ENCODE results near the gene SERGEF.

The SERGEF gene

DNA sequence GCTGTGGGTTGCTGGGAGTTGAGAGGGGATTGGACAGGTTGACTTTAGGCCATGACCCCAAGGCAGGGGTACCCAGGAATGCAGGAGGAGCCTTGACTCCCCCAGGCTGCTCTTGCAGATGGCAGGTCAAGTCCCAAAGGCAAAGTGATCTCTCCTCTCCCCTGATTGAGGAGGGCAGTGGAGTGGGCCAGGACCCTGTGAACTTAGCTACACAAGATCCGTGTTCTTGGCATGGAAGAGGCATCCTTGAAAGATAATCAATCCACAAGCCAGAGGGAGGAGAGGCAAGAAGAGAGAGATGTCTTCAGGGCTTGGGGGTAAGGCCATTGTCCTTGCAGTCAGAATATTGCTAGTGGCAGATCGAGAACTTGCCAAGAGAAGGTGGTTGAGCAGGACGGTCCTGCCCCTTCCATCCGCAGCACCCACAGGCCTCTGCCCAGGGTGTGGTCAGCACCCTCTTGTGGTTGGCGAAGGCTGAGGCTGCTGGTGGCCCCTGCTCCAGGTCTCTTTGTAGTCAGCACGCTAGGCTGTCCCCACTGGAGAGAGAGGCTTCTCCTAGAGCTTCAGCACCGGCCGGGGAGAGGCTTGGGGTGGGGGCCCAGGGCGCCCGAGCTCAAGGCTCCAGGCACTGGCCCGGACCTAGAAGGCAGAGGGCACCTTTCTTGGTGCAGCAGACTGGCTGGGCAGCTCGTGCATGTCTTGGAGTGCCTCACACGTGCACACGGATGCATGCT lies 232.8 kb downstream of the SERGEF start:
- H3K27ac ChIP-seq = no peak overlapping the region
- TF ChIP-seq, protein P1, sequence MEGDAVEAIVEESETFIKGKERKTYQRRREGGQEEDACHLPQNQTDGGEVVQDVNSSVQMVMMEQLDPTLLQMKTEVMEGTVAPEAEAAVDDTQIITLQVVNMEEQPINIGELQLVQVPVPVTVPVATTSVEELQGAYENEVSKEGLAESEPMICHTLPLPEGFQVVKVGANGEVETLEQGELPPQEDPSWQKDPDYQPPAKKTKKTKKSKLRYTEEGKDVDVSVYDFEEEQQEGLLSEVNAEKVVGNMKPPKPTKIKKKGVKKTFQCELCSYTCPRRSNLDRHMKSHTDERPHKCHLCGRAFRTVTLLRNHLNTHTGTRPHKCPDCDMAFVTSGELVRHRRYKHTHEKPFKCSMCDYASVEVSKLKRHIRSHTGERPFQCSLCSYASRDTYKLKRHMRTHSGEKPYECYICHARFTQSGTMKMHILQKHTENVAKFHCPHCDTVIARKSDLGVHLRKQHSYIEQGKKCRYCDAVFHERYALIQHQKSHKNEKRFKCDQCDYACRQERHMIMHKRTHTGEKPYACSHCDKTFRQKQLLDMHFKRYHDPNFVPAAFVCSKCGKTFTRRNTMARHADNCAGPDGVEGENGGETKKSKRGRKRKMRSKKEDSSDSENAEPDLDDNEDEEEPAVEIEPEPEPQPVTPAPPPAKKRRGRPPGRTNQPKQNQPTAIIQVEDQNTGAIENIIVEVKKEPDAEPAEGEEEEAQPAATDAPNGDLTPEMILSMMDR (conservative IDR thresholded peaks at IDR 0.05) = no peak; the same call in 1 of the 2 replicates
- no peak for TF ChIP-seq ZFX (IDR thresholded peaks at IDR 0.05)

DNA sequence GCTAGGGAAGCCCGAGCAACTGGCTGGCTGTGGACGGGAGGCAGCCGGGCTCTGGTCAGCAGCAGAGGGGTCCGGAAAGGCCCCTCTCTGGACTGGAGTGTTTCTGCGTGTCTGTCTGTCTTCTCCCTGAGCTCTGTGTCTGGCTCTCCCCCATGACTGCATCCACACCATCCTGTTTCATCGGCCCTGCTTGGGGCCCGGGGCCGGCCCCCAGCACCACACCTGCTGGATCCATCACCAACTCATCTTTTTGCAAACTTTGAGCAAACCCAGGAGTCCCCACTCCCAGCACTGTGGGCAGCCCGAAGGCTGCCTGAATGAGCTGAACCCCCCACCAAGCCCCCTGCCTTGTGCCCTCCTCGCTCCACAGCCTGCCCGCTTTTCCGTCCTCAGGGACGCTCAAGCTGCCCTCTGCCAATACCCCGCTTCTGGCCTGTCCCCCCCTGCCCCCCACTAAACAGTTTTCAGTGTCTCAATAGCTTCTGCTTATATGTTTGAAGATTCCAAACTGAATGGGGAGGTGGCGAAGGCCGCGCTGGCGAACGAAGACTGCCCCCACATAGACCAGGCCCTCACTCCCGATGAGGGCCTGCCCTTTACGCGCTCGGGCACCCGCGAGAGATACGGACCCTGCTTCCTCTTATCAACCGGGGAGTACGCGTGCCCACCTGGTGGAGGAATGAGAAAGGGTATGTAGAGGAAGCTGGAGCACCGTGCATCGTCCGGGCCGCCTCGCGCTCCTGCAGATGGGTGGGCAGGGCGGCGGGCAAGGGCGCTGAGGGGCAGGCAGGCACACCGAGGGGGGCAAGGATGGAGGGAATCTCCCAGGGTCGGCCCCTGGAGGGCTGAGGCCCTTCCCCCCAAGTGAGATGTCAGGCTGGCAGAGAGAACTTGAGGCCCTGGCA lies 233.6 kb downstream of the SERGEF start:
- H3K27ac ChIP-seq = no peak overlapping the region
- TF ChIP-seq, protein P1 (conservative IDR thresholded peaks at IDR 0.05) = no peak
- no peak for TF ChIP-seq ZFX (IDR thresholded peaks at IDR 0.05)

DNA sequence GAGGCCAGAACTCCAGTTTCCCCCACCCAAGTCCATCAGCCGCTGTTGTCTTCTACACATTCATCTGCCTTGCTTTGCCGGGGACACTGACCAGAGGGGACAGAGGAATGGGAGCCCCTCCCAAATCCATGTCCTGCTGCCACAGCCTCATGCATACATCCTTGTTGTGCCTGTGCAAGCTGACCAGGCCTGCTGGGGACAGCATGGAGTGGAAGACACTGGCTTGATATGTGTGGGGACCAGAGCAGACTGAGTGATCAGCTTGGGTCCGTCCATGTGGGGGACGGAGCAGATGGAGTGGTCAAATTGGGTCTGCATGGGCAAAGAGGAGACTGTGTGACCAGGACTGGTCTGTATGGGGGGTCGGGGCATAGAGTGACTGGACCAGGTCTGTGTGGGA lies 234.5 kb downstream of the SERGEF start:
- TF ChIP-seq, protein P1 (conservative IDR thresholded peaks at IDR 0.05) = no peak
- no peak for TF ChIP-seq ZFX (IDR thresholded peaks at IDR 0.05)
- no peak overlapping the region for H3K27ac ChIP-seq

DNA sequence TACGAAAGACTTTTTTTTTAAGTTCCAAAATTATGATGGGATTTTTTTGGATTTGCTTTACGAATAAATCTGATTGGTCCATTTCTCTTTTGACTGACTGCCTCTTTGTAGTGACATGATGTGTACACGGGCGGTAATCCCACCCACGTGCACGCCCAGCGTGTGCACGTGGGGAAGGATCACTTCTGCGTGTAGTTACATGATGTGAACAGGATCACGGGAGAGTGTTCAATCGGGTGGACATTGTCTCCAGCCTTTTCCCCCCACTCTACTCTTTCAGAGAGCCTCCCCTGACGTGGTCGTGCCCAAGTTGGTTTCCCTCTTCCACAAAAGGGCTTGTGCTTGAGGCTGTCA lies 235.1 kb downstream of the SERGEF start:
- no peak for TF ChIP-seq ZFX (IDR thresholded peaks at IDR 0.05)
- TF ChIP-seq, protein P1 (conservative IDR thresholded peaks at IDR 0.05) = no peak
- H3K27ac ChIP-seq = no peak overlapping the region

DNA sequence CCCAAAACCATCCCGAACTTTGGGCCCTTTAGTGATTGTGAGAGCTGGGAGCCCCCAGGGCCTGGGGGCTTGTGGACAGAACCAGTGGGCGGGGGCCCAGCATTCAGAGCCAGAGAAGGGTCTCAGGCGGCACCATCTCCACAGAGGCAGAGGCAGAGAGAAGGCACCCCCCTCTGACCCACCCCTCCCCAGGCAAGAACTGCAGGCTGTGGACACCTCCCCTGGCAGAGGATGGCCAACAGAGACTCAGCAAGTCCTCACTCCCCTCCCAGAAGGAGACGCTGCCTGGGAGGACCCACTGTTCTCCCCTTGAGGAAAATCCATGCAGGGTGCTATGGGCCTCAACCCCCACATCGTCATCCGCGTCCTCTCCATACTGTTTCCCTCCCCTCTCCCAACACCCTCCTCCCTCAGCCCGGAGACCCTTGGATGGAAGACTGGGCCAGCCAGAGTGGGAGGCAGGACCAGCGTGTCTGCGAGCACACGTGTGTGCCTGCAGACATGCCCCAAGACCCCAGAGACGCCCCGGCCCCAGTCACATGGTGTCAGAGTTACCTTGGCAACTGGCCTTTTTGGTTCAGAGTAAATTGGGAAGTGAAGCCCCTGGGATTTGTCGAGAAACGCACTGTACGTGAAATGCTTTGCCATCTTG lies 235.6 kb downstream of the SERGEF start:
- H3K27ac ChIP-seq = no peak overlapping the region
- TF ChIP-seq, protein P1 (conservative IDR thresholded peaks at IDR 0.05) = no peak
- no peak for TF ChIP-seq ZFX (IDR thresholded peaks at IDR 0.05)

DNA sequence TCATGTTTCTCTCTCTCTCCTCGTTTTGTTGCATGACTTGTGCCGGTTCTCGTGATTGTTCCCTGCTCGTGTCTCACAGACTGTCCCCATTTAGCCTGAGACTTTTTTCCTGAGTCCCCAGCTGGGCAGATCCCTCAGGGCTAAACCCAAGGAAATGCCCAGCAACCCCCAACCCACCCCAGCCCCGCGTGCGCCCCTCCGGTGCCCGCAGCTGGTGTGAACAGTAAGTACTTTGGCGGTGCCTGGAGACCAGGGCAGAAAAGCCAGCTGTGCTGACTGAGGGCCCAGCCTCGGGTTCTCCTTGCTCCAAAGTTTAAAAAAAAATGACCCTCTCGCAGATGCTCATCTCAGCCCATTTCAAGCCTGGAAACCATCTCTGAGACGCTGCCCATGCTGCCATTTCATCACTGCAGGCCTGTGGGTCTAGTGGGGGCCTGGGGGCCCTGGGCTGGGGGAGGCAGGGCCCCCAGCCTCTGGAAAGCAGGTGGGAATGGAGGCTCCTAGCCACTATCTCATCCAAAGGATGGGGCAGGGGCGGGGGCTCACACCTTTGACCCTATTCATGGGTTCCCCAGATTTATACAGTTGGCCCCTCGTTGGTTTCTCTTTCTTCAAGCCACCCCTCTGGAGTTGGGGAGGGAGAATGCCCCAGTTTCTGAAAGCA lies 236.5 kb downstream of the SERGEF start:
- no peak overlapping the region for H3K27ac ChIP-seq
- TF ChIP-seq, protein P1 (conservative IDR thresholded peaks at IDR 0.05) = no peak
- no peak for TF ChIP-seq ZFX (IDR thresholded peaks at IDR 0.05)
